Colonic mucosa (tissue), 4 donors: Measurements from ENCODE around the gene DDHD1. TPM values are rescaled to one million over a fixed set of nuclear protein-coding genes. Genes with fewer than 3 reads are reported as not detected.

Experiments used
- DNase-seq: peaks from one replicate; pipeline ENCODE4 v3.0.0-alpha.2; 2020
- H3K27ac ChIP-seq: fragments of 200-600 bp; one replicate; pipeline ENCODE4 v1.8.0; 2021
- H3K27me3 ChIP-seq: fragments of 200-600 bp; one replicate; pipeline ENCODE4 v1.8.0; 2021
- H3K36me3 ChIP-seq: fragments of 200-600 bp; one replicate; pipeline ENCODE4 v1.8.0; 2021
- H3K4me1 ChIP-seq: fragments of 200-600 bp; one replicate; pipeline ENCODE4 v1.8.0; 2021; ENCODE audit warnings: mild to moderate bottlenecking
- H3K4me3 ChIP-seq: fragments of 200-600 bp; one replicate; pipeline ENCODE4 v1.8.0; 2021
- H3K9ac ChIP-seq, 2 donors: one replicate each; pipeline ENCODE4 v1.7.0; 2013; ENCODE audit warnings: control low read depth in 2 of 2, low read depth in 2 of 2, low read length in 2 of 2
- H3K9me3 ChIP-seq: fragments of 200-600 bp; one replicate; pipeline ENCODE4 v1.8.0; 2021
- intact Hi-C: fragments of 100-400 bp; cut with DNase I; formaldehyde crosslinking; loops from one replicate; pipeline ENCODE4 v1.14.1; 2022
- total RNA-seq, 2 donors: library from RNA; stranded (reverse); fragmentation: NEBNext Ultra II Directional in 1 of 2; extraction: Animal tissue kit (Norgen Biotek cat#: 25700) in 1 of 2; gene quantifications; one replicate each; pipeline ENCODE4 v1.2.1, GENCODE V29; 2021
- TF ChIP-seq, protein P1 (sequence below): fragments of 200-600 bp; IDR thresholded peaks from one replicate; pipeline ENCODE4 v1.8.0; 2022; ENCODE audit warnings: antibody characterized with exemption, mild to moderate bottlenecking
- donor health status: healthy.
- donor health status: DM: no; HTN: no; CAD: no.
- donor health status: DM: no; HTN: no; CAD: no.

DDHD1 gene
- total RNA-seq, 2 donors from 2014 or later: 7.5 TPM

DNA sequence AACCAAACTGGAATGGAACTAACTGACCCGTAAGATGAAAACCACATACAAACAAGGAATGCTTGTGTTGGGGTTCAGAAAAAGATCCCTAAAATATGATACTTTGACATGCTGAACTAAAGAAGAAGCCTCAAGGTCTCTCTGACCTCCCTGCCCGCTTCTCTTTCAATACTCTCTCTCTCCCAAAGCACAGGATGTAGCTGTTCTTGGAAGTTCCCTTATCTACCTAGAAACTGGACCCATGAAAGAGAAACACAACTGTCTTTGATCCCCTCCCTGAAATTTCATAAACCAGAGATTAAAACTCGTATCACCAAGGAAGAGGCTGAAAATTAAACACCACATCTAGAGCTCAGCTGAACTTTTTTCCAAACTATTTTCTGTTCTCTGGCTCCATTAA is 125.6 kb downstream of the DDHD1 start:
- Histone ChIP-seq H3K27ac (no peak overlapping the region), H3K36me3 (no peaks in the 10 kb centered on the region), H3K9ac (no peak overlapping the region), H3K4me3 (no peak overlapping the region), H3K27me3 (no peaks in the 10 kb centered on the region), H3K9me3 (no peaks in the 10 kb centered on the region), H3K4me1 (no peaks in the 10 kb centered on the region)
- no peak for DNase-seq
- intact Hi-C loops: no loop called here
- TF ChIP-seq, protein P1, sequence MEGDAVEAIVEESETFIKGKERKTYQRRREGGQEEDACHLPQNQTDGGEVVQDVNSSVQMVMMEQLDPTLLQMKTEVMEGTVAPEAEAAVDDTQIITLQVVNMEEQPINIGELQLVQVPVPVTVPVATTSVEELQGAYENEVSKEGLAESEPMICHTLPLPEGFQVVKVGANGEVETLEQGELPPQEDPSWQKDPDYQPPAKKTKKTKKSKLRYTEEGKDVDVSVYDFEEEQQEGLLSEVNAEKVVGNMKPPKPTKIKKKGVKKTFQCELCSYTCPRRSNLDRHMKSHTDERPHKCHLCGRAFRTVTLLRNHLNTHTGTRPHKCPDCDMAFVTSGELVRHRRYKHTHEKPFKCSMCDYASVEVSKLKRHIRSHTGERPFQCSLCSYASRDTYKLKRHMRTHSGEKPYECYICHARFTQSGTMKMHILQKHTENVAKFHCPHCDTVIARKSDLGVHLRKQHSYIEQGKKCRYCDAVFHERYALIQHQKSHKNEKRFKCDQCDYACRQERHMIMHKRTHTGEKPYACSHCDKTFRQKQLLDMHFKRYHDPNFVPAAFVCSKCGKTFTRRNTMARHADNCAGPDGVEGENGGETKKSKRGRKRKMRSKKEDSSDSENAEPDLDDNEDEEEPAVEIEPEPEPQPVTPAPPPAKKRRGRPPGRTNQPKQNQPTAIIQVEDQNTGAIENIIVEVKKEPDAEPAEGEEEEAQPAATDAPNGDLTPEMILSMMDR: no peak

DNA sequence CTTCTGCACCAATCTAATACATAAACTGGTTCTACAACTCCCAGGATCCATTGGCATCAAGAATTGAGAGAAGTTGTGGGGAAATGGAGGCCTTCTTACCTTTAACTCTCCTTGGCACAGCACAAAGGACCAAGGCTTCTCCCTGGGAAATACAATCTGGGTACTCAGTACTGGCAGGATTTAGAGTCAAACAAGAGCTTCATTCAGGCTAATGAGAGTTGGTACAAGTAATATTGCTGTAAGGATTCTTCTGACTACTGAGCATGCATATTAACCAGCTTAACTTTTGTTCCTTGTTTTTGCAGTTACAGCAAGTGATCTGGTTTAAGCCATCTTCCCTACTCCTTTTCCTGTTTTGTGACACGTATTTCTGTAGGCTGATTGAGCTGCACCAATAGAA is 126.1 kb downstream of the DDHD1 start:
- intact Hi-C loops: no loop called here

DNA sequence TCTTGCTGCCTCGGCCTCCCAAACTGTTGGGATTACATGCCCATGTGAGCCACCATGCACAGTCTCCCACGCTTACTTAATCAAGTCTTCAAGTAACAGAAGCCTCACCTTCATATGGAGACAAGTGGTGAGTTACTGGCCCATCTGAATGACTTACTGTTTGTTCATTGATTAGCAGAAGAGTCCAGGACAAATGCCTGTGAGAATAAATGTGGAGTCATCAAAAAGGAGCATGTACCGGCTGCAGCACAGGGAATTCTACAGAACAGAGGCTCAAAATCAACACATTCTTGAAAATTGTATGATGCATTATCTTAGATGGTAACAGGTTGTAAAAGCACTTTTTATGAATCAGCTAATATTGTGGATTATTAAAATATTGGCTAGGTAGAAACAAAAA is 129.8 kb downstream of the DDHD1 start:
- Histone ChIP-seq H3K9me3 (no peaks in the 10 kb centered on the region), H3K4me3 (no peak overlapping the region), H3K27me3 (no peaks in the 10 kb centered on the region), H3K36me3 (no peaks in the 10 kb centered on the region), H3K27ac (no peak overlapping the region), H3K9ac (no peak overlapping the region), H3K4me1 (no peaks in the 10 kb centered on the region)
- TF ChIP-seq, protein P1: no peak
- intact Hi-C loops: no loop called here
- DNase-seq: no peak

More for the DNA sequence above, 126.1 kb downstream of the DDHD1 start:
- H3K36me3 ChIP-seq: no peaks in the 10 kb centered on the region
- H3K27me3 ChIP-seq: no peaks in the 10 kb centered on the region
- DNase-seq: no peak
- H3K4me3 ChIP-seq: no peak overlapping the region
- TF ChIP-seq, protein P1: no peak
- no peaks in the 10 kb centered on the region for H3K9me3 ChIP-seq
- H3K27ac ChIP-seq: no peak overlapping the region
- no peaks in the 10 kb centered on the region for H3K4me1 ChIP-seq
- H3K9ac ChIP-seq: no peak overlapping the region

DNA sequence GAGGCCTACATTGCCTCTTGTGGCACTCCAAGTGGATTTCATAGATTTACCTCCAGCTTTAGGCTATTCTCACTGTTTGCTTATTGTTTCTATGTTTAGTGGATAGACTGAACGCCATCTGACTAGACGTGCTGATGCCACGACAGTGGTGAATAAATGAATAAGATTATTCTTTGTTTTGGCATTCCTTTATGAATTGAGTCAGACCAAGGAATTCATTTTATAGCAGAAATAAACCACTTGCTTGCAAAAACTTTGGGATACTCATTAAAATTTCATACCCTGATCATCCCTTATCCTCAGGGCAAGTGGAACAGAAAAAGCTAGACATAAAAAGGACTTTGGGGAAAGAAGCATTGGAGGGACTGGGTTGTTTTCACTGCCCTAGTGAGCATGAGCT is 130.5 kb downstream of the DDHD1 start:
- no peak overlapping the region for H3K27ac ChIP-seq
- H3K27me3 ChIP-seq: no peaks in the 10 kb centered on the region
- TF ChIP-seq, protein P1: no peak
- H3K36me3 ChIP-seq: no peaks in the 10 kb centered on the region
- intact Hi-C loops: no loop called here
- no peak for DNase-seq
- H3K4me1 ChIP-seq: no peaks in the 10 kb centered on the region
- no peak overlapping the region for H3K4me3 ChIP-seq
- no peaks in the 10 kb centered on the region for H3K9me3 ChIP-seq
- no peak overlapping the region for H3K9ac ChIP-seq

DNA sequence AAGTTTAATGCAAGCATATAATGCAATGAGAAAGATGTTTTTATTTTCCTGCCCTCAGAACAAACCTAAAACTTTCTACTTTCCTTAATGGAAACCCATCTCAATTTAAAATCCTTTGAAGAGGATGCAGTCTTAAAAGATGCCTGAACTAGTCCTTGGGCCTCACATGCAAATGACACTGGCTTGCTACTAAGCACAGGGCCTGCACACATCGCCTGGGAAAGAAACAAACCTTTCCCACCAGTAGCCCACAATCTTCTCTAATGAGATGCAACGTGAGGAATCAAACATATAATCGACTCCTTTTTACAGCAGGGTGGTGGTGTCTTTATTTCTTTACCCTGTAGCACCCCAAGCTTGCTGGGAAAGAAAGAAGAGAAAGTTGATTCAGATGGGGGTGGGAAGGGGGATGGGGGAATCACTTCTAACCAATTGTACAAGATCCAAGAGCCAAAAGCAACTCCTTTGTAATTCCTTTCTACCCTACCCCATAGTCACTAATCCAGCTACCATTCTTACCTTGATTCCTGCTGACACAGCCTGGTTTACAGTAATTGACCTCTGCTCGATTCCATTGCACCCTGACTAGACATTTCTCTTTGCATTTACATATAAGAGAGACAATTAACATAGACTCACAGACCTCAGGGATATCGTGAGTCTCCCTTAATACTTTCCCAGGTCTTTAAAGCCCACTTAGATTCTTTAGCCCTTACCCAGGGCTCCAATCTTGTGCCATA is 132.8 kb downstream of the DDHD1 start:
- Histone ChIP-seq H3K36me3 (no peaks in the 10 kb centered on the region), H3K9me3 (no peaks in the 10 kb centered on the region), H3K27ac (no peak overlapping the region), H3K4me1 (no peaks in the 10 kb centered on the region), H3K4me3 (no peak overlapping the region), H3K27me3 (no peaks in the 10 kb centered on the region), H3K9ac (no peak overlapping the region)
- TF ChIP-seq, protein P1: no peak
- intact Hi-C loops: no loop called here
- DNase-seq: no peak
